ENCODE measurements around the gene ZFPL1.

- TF ChIP-seq CTCF (IDR thresholded peaks at IDR 0.05) (peak in 3 of 4 experiments; percentile 94 to 98 (median 97)), POLR2A (IDR thresholded peaks at IDR 0.05) (peak; percentile 61 to 65), EP300 (IDR thresholded peaks at IDR 0.05) (no peak), POLR2AphosphoS5 (IDR thresholded peaks at IDR 0.05) (peak; percentile 83)
These were observed 33.4 kb downstream of the ZFPL1 start, which contains the start of gene ZNHIT2 for GRCh38 chr11:65117206-65118096.

Data from gastroesophageal sphincter (tissue), 3 donors.